Choroid plexus epithelial cell (primary cell): ENCODE measurements around the gene EIF2B4.
"Not testable (repeated sequence)": the region's sequence is repeated elsewhere in the genome, so short reads cannot be mapped to it uniquely, and the experiment has no call there.

Source experiments
- DNase-seq: peaks from one replicate; pipeline ENCODE4 v3.0.0-alpha.2; 2010; ENCODE audit warnings: low read depth
- H3K4me3 ChIP-seq: 2 replicates; pipeline ENCODE4 v1.5.1; 2011; ENCODE audit warnings: low read depth, mild to moderate bottlenecking, control low read depth, low read length, moderate library complexity
- CTCF ChIP-seq: conservative IDR thresholded peaks from 2 replicates; pipeline ENCODE4 v1.5.1; 2011; ENCODE audit warnings: low read depth, mild to moderate bottlenecking, control low read depth, inconsistent platforms, low read length, moderate library complexity

The EIF2B4 gene

GRCh38 chr2:27324720-27325119, 45.4 kb downstream of the EIF2B4 start:
- no peak for DNase-seq
- H3K4me3 ChIP-seq = no peak overlapping the region
- TF ChIP-seq CTCF = no peak

- no peak for TF ChIP-seq CTCF
- no peak for DNase-seq
- H3K4me3 ChIP-seq = peak overlapping the region; percentile 90
Measured at GRCh38 chr2:27323596-27324285, 46.4 kb downstream of the EIF2B4 start.

- no peak for TF ChIP-seq CTCF
- peak within 1 kb of the TSS; percentile 90 for H3K4me3 ChIP-seq
- peak; percentile 95 for DNase-seq
Measured at GRCh38 chr2:27322766-27323595, 47.2 kb downstream of the EIF2B4 start, which contains the start of gene MPV17. TSS of gene MPV17 (minus strand) at chr2:27323097. CDS start at chr2:27322517, 580 bp downstream.

GRCh38 chr2:27322301-27322765, 47.8 kb downstream of the EIF2B4 start:
- H3K4me3 ChIP-seq = peak overlapping the region; percentile 90
- no peak for TF ChIP-seq CTCF
- DNase-seq = peak; percentile 21

GRCh38 chr2:27320958-27321543, 49.1 kb downstream of the EIF2B4 start:
- TF ChIP-seq CTCF = peak; percentile 75
- no peak overlapping the region for H3K4me3 ChIP-seq
- peak; percentile 99 for DNase-seq

- H3K4me3 ChIP-seq, DNase-seq: not testable (repeated sequence)
Measured at GRCh38 chr2:27319839-27320238, 50.3 kb downstream of the EIF2B4 start.
